Lower lobe of right lung (tissue), 2 donors: ENCODE results near the gene TMEM269. TPM values are rescaled to one million over a fixed set of nuclear protein-coding genes. Genes with fewer than 3 reads are reported as not detected.

Source experiments
- ATAC-seq, 2 donors: fragments of 200-7000 bp; cut with Tn5 transposase; one replicate each; pipeline ENCODE4 v1.9.1; 2020 to 2022; ENCODE audit warnings: mild to moderate bottlenecking in 2 of 2, moderate library complexity in 2 of 2
- DNase-seq: peaks from one replicate; pipeline ENCODE4 v3.0.0-alpha.2; 2020
- H3K27ac ChIP-seq: fragments of 200-600 bp; one replicate; pipeline ENCODE4 v1.8.0; 2022
- H3K27me3 ChIP-seq: fragments of 200-600 bp; one replicate; pipeline ENCODE4 v1.8.0; 2022; ENCODE audit warnings: low read depth
- H3K36me3 ChIP-seq: fragments of 200-600 bp; one replicate; pipeline ENCODE4 v1.8.0; 2022; ENCODE audit warnings: mild to moderate bottlenecking
- H3K4me1 ChIP-seq: fragments of 200-600 bp; one replicate; pipeline ENCODE4 v1.8.0; 2022
- H3K4me3 ChIP-seq: fragments of 200-600 bp; one replicate; pipeline ENCODE4 v1.8.0; 2022; ENCODE audit warnings: mild to moderate bottlenecking
- H3K9me3 ChIP-seq: fragments of 200-600 bp; one replicate; pipeline ENCODE4 v1.8.0; 2022
- CTCF ChIP-seq: fragments of 200-600 bp; IDR thresholded peaks from one replicate; pipeline ENCODE4 v1.8.0; 2022; ENCODE audit warnings: antibody characterized with exemption, mild to moderate bottlenecking
- intact Hi-C: fragments of 100-400 bp; cut with DNase I; formaldehyde crosslinking; loops from one replicate; pipeline ENCODE4 v1.11.0; 2022
- total RNA-seq: library from RNA; stranded (reverse); fragmentation: NEBNext Ultra II Directional; extraction: Animal tissue kit (Norgen Biotek cat#: 25700); gene quantifications from one replicate; pipeline ENCODE4 v1.2.1, GENCODE V29; 2021
- donor health status: DM: no; HTN: yes; CAD: no; lungs with severe emphysema.

The TMEM269 gene
- total RNA-seq, 1 donor from 2014 or later: not detected

- peak; percentile 1 to 45 for ATAC-seq
- no peaks in the 10 kb centered on the region for H3K27me3 ChIP-seq
- H3K4me3 ChIP-seq: peak overlapping the region; percentile 98
- intact Hi-C loops: no loop called here
- no peak for DNase-seq
- H3K9me3 ChIP-seq: no peaks in the 10 kb centered on the region
- peaks cover 36% of the 10 kb centered on the region for H3K4me1 ChIP-seq
- H3K36me3 ChIP-seq: peaks cover 14% of the 10 kb centered on the region
- peak; percentile 46 for TF ChIP-seq CTCF
- H3K27ac ChIP-seq: peak overlapping the region; percentile 94
These were observed 18.7 kb upstream of the TMEM269 start for GRCh38 chr1:42765832-42766740.

GRCh38 chr1:42766741-42767509 is 17.9 kb upstream of the TMEM269 start, which contains the start of the genes C1orf50 and P3H1:
Gene C1orf50 (plus strand): TSS chr1:42767249. CDS start chr1:42767312, 63 bp downstream.
Gene P3H1 (minus strand): TSS chr1:42767028. CDS start chr1:42766971, 57 bp downstream.
- intact Hi-C loops: no loop called here
- Histone ChIP-seq H3K27me3 (no peaks in the 10 kb centered on the region), H3K4me1 (peaks cover 36% of the 10 kb centered on the region), H3K36me3 (peaks cover 6% of the 10 kb centered on the region), H3K9me3 (no peaks in the 10 kb centered on the region), H3K4me3 (peak within 1 kb of the TSS; percentile 98), H3K27ac (peak within 1 kb of the TSS; percentile 94)
- DNase-seq (peak; percentile 100), ATAC-seq (peak; percentile 97 to 99)
- TF ChIP-seq CTCF: peak; percentile 7

- peaks cover 32% of the 10 kb centered on the region for H3K4me1 ChIP-seq
- TF ChIP-seq CTCF: peak; percentile 0
- H3K36me3 ChIP-seq: no peaks in the 10 kb centered on the region
- no peak for DNase-seq
- H3K27ac ChIP-seq: peak overlapping the region; percentile 94
- no peaks in the 10 kb centered on the region for H3K9me3 ChIP-seq
- ATAC-seq: peak; percentile 55 to 57
- H3K27me3 ChIP-seq: no peaks in the 10 kb centered on the region
- intact Hi-C loops: no loop called here
- H3K4me3 ChIP-seq: peak overlapping the region; percentile 98
These were observed 17.2 kb upstream of the TMEM269 start for GRCh38 chr1:42767510-42768000.

GRCh38 chr1:42768172-42768571 is 16.6 kb upstream of the TMEM269 start:
- no peak for TF ChIP-seq CTCF
- ATAC-seq (no peak), DNase-seq (no peak)
- peak overlapping the region; percentile 98 for H3K4me3 ChIP-seq
- H3K4me1 ChIP-seq: peaks cover 30% of the 10 kb centered on the region
- H3K9me3 ChIP-seq: no peaks in the 10 kb centered on the region
- no peaks in the 10 kb centered on the region for H3K27me3 ChIP-seq
- H3K36me3 ChIP-seq: peaks cover 3% of the 10 kb centered on the region
- no peak overlapping the region for H3K27ac ChIP-seq
- intact Hi-C loops: no loop called here

- DNase-seq (no peak), ATAC-seq (no peak)
- Histone ChIP-seq H3K4me3 (no peak overlapping the region), H3K27me3 (no peaks in the 10 kb centered on the region), H3K4me1 (peaks cover 26% of the 10 kb centered on the region), H3K27ac (no peak overlapping the region), H3K36me3 (peaks cover 19% of the 10 kb centered on the region), H3K9me3 (no peaks in the 10 kb centered on the region)
- intact Hi-C loops: no loop called here
- TF ChIP-seq CTCF: no peak
These were observed 15.0 kb upstream of the TMEM269 start for GRCh38 chr1:42769811-42770210.
